Adrenal gland (tissue), 12 donors: ENCODE measurements around the gene CCL4. TPM values are rescaled to one million over a fixed set of nuclear protein-coding genes. Genes with fewer than 3 reads are reported as not detected.

Experiments used
- polyA plus RNA-seq, 3 donors: library from polyadenylated mRNA; stranded (reverse); fragments of 200-250 nt in 2 of 3; fragments of 350-450 nt in 1 of 3; fragmentation: Illumina TruSeq in 1 of 3; extraction: RNeasy Lipid Tissue Mini Kit (QIAGEN cat#74804) in 1 of 3; gene quantifications; one replicate each; pipeline ENCODE4 v1.2.3, GENCODE V29; 2013 to 2014
- small RNA-seq, 2 donors: library from RNA; depleted of rRNA; stranded (forward); fragments of <200 nt; gene quantifications; one replicate each; pipeline ENCODE3, GENCODE V24; 2016
- total RNA-seq, 9 donors: library from RNA; depleted of rRNA in 4 of 9; stranded (reverse); fragments of >200 nt in 4 of 9; fragments of 120-200 nt in 1 of 9; fragmentation: NEBNext Ultra II Directional in 1 of 9; extraction: Animal tissue kit (Norgen Biotek cat#: 25700) in 1 of 9; gene quantifications; one replicate each; pipeline versions ENCODE4 v1.1.0 to v1.2.4, GENCODE V29; 2013 to 2023
- donor health status: healthy with polysubstance abuse.
- donor health status: Bipolar disorder and iron deficiency.
- donor health status: DM: yes; HTN: yes; CAD: no.
- donor health status: DM: no; HTN: no; CAD: no.
- donor health status: DM: no; HTN: no; CAD: no.
- donor health status: DM: yes; HTN: yes; CAD: no.

CCL4 gene
- total and polyA plus RNA-seq, 12 donors, result 0.72 to 17.5 (median 5.4) TPM

Small RNA genes lying within 50 kb of the gene (small RNA-seq; reads per million reads assigned to genes)
- 0 reads per million in 2 donors for gene RN7SL301P

Other genes starting within 250 kb of the CCL4 start
- gene HEATR9, start 234.9 kb upstream of the CCL4 start, total RNA-seq, result not detected
- under 1 TPM; 0.03 to 0.32 (median 0.13) TPM for gene HEATR9, start 234.9 kb upstream of the CCL4 start, polyA plus RNA-seq
- 10 to 100 TPM in 2 of 9 donors, 1 to 10 TPM in 6, under 1 TPM in 1; 0.83 to 10.7 (median 4.0) TPM for gene CCL5, start 223.5 kb upstream of the CCL4 start, total RNA-seq
- 1 to 10 TPM; 5.4 to 8.8 (median 7.6) TPM for gene CCL5, start 223.5 kb upstream of the CCL4 start, polyA plus RNA-seq
- 1 to 10 TPM in 1 of 9 donors, not detected in 8; 1.1 TPM for gene RDM1, start 173.1 kb upstream of the CCL4 start, total RNA-seq
- gene RDM1, start 173.1 kb upstream of the CCL4 start, polyA plus RNA-seq, result under 1 TPM in 1 of 3 donors, not detected in 2; 0.48 TPM
- gene LYZL6, start 160.1 kb upstream of the CCL4 start, total RNA-seq, result not detected
- gene LYZL6, start 160.1 kb upstream of the CCL4 start, polyA plus RNA-seq, result not detected
- 1 to 10 TPM in 1 of 9 donors, under 1 TPM in 5, not detected in 3; 0.22 to 1.6 (median 0.57) TPM for gene CCL16, start 122.3 kb upstream of the CCL4 start, total RNA-seq
- gene CCL16, start 122.3 kb upstream of the CCL4 start, polyA plus RNA-seq, result 1 to 10 TPM in 1 of 3 donors, under 1 TPM in 2; 0.16 to 3.2 (median 0.24) TPM
- gene CCL14, start 117.1 kb upstream of the CCL4 start, total RNA-seq, result 100 to 1,000 TPM in 3 of 9 donors, 10 to 100 TPM in 6; 15.3 to 129 (median 53.2) TPM
- gene CCL14, start 117.1 kb upstream of the CCL4 start, polyA plus RNA-seq, result 100 to 1,000 TPM in 2 of 3 donors, 10 to 100 TPM in 1; 75.8 to 268 (median 250) TPM
- gene CCL15, start 102.3 kb upstream of the CCL4 start, total RNA-seq, result 1 to 10 TPM in 3 of 9 donors, under 1 TPM in 2, not detected in 4; 0.28 to 1.7 (median 1.1) TPM
- gene CCL15, start 102.3 kb upstream of the CCL4 start, polyA plus RNA-seq, result under 1 TPM in 2 of 3 donors, not detected in 1; 0.17 to 0.38 TPM
- 10 to 100 TPM in 5 of 9 donors, 1 to 10 TPM in 4; 1.9 to 25.7 (median 10.0) TPM for gene CCL23, start 85.9 kb upstream of the CCL4 start, total RNA-seq
- gene CCL23, start 85.9 kb upstream of the CCL4 start, polyA plus RNA-seq, result 1 to 10 TPM; 1.9 to 9.8 (median 3.3) TPM
- gene CCL18, start 39.6 kb upstream of the CCL4 start, total RNA-seq, result 1 to 10 TPM in 4 of 9 donors, under 1 TPM in 1, not detected in 4; 0.32 to 2.2 (median 1.6) TPM
- gene CCL18, start 39.6 kb upstream of the CCL4 start, polyA plus RNA-seq, result 1 to 10 TPM in 2 of 3 donors, not detected in 1; 1.2 to 5.2 TPM
- 10 to 100 TPM in 2 of 9 donors, 1 to 10 TPM in 6, under 1 TPM in 1; 0.54 to 15.3 (median 4.8) TPM for gene CCL3, start 13.7 kb upstream of the CCL4 start, total RNA-seq
- gene CCL3, start 13.7 kb upstream of the CCL4 start, polyA plus RNA-seq, result 1 to 10 TPM; 3.8 to 9.9 (median 5.2) TPM
- gene TBC1D3B, start 72.8 kb downstream of the CCL4 start, total RNA-seq, result 10 to 100 TPM in 1 of 9 donors, 1 to 10 TPM in 5, under 1 TPM in 1, not detected in 2; 0.39 to 10.5 (median 2.7) TPM
- 10 to 100 TPM in 2 of 3 donors, not detected in 1; 10.4 to 12.9 TPM for gene TBC1D3B, start 72.8 kb downstream of the CCL4 start, polyA plus RNA-seq
- gene CCL3L1, start 92.9 kb downstream of the CCL4 start, total RNA-seq, result 1 to 10 TPM in 3 of 9 donors, under 1 TPM in 2, not detected in 4; 0.41 to 1.7 (median 1.4) TPM
- 1 to 10 TPM in 1 of 3 donors, under 1 TPM in 2; 0.54 to 3.0 (median 0.72) TPM for gene CCL3L1, start 92.9 kb downstream of the CCL4 start, polyA plus RNA-seq
- 1 to 10 TPM in 6 of 9 donors, under 1 TPM in 2, not detected in 1; 0.57 to 3.8 (median 2.2) TPM for gene CCL4L2, start 107.2 kb downstream of the CCL4 start, total RNA-seq
- gene CCL4L2, start 107.2 kb downstream of the CCL4 start, polyA plus RNA-seq, result 1 to 10 TPM; 1.3 to 5.1 (median 2.2) TPM
- under 1 TPM in 3 of 9 donors, not detected in 6; 0.18 to 0.89 (median 0.22) TPM for gene TBC1D3I, start 160.7 kb downstream of the CCL4 start, total RNA-seq
- gene TBC1D3I, start 160.7 kb downstream of the CCL4 start, polyA plus RNA-seq, result 1 to 10 TPM in 2 of 3 donors, not detected in 1; 1.4 to 2.4 TPM
- not detected for gene TBC1D3G, start 220.1 kb downstream of the CCL4 start, total RNA-seq
- gene TBC1D3G, start 220.1 kb downstream of the CCL4 start, polyA plus RNA-seq, result 10 to 100 TPM in 1 of 3 donors, 1 to 10 TPM in 1, not detected in 1; 2.7 to 79.7 TPM